Measurements from ENCODE around the gene IRF2. TPM values are rescaled to one million over a fixed set of nuclear protein-coding genes. Genes with fewer than 3 reads are reported as not detected.

IRF2 gene
- total and polyA plus RNA-seq, 2 donors from 2014 or later, result 16.8 to 42.8 TPM

DNA sequence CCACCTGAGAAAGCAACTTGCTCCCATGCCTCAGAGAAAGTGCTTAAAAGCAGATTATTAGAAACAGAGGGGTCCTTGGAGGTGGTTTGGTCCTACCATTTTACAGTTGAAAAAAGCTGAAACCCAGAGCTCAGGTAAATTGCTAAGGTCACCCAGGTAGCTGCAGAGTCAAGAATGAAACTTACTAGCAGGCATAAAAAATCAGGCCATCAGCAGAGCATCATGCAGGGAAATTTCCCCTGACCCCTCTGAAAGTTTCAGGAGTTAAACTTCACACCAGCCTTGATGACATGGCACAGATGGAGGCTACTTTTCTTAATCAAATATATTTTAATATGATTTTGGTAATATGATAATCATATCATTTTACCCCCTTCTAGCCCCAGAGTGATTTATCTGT is 70.3 kb downstream of the IRF2 start:
- intact Hi-C loops (cut with DNase I), result no loop called here
- Histone ChIP-seq H3K9ac (ENCODE audit: low read length in 3 of 3) (no peak overlapping the region), H3K36me3 (ENCODE audit: control insufficient read depth in 2 of 3, insufficient read depth in 3 of 3, low read length in 3 of 3) (peaks cover 0 to 25% (median 20%) of the 10 kb centered on the region in 3 donors), H3K27ac (ENCODE audit: low read depth in 2 of 2, low read length in 2 of 2) (no peak overlapping the region), H3K9me3 (ENCODE audit: control insufficient read depth in 2 of 3, insufficient read depth in 1 of 3, low read length in 3 of 3) (no peaks in the 10 kb centered on the region), H3K4me3 (ENCODE audit: low read length in 3 of 3) (no peak overlapping the region), H3K27me3 (ENCODE audit: control insufficient read depth, insufficient read depth, low read length) (no peaks in the 10 kb centered on the region), H3K4me1 (ENCODE audit: control insufficient read depth in 2 of 3, insufficient read depth in 2 of 3, low read depth in 1 of 3, low read length in 3 of 3) (peaks cover 0 to 5% (median 0%) of the 10 kb centered on the region in 3 donors)
- DNase-seq, result no peak
- no peak for FAIRE-seq
- TF ChIP-seq, protein P1, sequence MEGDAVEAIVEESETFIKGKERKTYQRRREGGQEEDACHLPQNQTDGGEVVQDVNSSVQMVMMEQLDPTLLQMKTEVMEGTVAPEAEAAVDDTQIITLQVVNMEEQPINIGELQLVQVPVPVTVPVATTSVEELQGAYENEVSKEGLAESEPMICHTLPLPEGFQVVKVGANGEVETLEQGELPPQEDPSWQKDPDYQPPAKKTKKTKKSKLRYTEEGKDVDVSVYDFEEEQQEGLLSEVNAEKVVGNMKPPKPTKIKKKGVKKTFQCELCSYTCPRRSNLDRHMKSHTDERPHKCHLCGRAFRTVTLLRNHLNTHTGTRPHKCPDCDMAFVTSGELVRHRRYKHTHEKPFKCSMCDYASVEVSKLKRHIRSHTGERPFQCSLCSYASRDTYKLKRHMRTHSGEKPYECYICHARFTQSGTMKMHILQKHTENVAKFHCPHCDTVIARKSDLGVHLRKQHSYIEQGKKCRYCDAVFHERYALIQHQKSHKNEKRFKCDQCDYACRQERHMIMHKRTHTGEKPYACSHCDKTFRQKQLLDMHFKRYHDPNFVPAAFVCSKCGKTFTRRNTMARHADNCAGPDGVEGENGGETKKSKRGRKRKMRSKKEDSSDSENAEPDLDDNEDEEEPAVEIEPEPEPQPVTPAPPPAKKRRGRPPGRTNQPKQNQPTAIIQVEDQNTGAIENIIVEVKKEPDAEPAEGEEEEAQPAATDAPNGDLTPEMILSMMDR (IDR thresholded peaks at IDR 0.05; ENCODE audit: borderline replicate concordance, extremely low read depth, insufficient read depth), result no peak

DNA sequence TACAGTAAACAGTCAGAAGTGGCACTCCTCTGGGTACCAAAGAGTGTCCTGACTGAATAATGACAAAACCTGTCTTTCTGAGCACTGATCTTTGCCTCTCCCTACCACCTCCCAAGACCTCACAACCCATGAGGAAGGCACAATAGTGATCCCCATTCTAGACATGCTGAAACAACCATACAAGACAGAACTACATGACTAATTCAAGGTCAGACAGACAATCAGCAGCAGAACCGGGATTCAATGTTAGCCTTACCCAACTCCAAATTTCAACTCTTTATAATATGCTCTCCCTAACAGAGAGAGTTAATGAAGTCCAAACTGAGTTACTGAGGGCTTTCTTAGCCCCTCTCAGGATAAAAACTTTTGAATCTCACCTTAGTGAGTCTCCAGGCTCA is 71.0 kb downstream of the IRF2 start:
- Histone ChIP-seq H3K4me1 (ENCODE audit: control insufficient read depth in 2 of 3, insufficient read depth in 2 of 3, low read depth in 1 of 3, low read length in 3 of 3) (peaks cover 0 to 2% (median 0%) of the 10 kb centered on the region in 3 donors), H3K9ac (ENCODE audit: low read length in 3 of 3) (no peak overlapping the region), H3K36me3 (ENCODE audit: control insufficient read depth in 2 of 3, insufficient read depth in 3 of 3, low read length in 3 of 3) (peaks cover 0 to 25% (median 22%) of the 10 kb centered on the region in 3 donors), H3K27me3 (ENCODE audit: control insufficient read depth, insufficient read depth, low read length) (no peaks in the 10 kb centered on the region), H3K9me3 (ENCODE audit: control insufficient read depth in 2 of 3, insufficient read depth in 1 of 3, low read length in 3 of 3) (no peaks in the 10 kb centered on the region), H3K27ac (ENCODE audit: low read depth in 2 of 2, low read length in 2 of 2) (no peak overlapping the region), H3K4me3 (ENCODE audit: low read length in 3 of 3) (no peak overlapping the region)
- no peak for DNase-seq
- TF ChIP-seq, protein P1 (IDR thresholded peaks at IDR 0.05; ENCODE audit: borderline replicate concordance, extremely low read depth, insufficient read depth), result no peak
- no peak for FAIRE-seq
- intact Hi-C loops (cut with DNase I), result no loop called here

DNA sequence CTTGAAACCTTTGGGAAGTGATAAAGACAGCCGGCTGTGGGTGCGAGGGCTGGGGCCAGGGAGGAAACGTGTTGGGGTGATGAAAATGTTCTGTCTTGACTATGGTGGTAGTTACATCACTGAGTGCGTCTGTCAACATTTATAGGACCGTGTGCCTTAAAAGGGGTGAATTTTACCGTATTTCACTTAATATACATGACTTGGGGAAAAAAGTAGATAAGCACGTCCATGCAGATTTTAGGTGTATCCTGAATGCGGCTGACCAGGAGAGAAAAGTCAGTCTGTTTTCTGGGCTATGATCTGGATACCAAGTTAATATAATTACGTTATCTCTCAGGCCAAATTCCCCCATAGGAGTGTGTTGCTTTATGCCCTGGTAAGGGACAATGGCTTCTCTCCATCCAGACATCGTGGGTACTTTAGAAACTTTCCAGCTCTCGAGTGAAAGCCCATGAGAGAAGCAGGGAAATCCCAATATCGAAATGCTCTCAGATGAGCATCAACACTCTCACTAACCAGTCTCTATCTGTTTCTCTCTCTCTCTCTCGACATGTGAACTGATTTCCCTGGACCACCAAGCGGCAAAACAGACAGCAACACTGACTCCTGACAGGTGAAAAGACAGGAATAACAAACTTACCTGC is 71.5 kb downstream of the IRF2 start:
- no peak overlapping the region for H3K4me3 ChIP-seq (ENCODE audit: low read length in 3 of 3)
- H3K9ac ChIP-seq (ENCODE audit: low read length in 3 of 3), result no peak overlapping the region
- H3K36me3 ChIP-seq (ENCODE audit: control insufficient read depth in 2 of 3, insufficient read depth in 3 of 3, low read length in 3 of 3), result peaks cover 2 to 25% (median 23%) of the 10 kb centered on the region in 3 donors
- FAIRE-seq (no peak), DNase-seq (no peak)
- no peak overlapping the region for H3K27ac ChIP-seq (ENCODE audit: low read depth in 2 of 2, low read length in 2 of 2)
- no peaks in the 10 kb centered on the region for H3K27me3 ChIP-seq (ENCODE audit: control insufficient read depth, insufficient read depth, low read length)
- intact Hi-C loops (cut with DNase I), result no loop called here
- TF ChIP-seq, protein P1 (IDR thresholded peaks at IDR 0.05; ENCODE audit: borderline replicate concordance, extremely low read depth, insufficient read depth), result no peak
- H3K9me3 ChIP-seq (ENCODE audit: control insufficient read depth in 2 of 3, insufficient read depth in 1 of 3, low read length in 3 of 3), result no peaks in the 10 kb centered on the region
- no peaks in the 10 kb centered on the region for H3K4me1 ChIP-seq (ENCODE audit: control insufficient read depth in 2 of 3, insufficient read depth in 2 of 3, low read depth in 1 of 3, low read length in 3 of 3)
